ENCODE data around the gene TUBB3. TPM values are rescaled to one million over a fixed set of nuclear protein-coding genes. Genes with fewer than 3 reads are reported as not detected.

The TUBB3 gene
- total RNA-seq, 1 experiment from 2014 or later, result 164 TPM

GRCh38 chr16:89892055-89892630, 31.0 kb upstream of the TUBB3 start:
- no peak overlapping the region for H3K9ac ChIP-seq (ENCODE audit: extremely low read depth, insufficient read length, low read length)
- TF ChIP-seq, protein P1, sequence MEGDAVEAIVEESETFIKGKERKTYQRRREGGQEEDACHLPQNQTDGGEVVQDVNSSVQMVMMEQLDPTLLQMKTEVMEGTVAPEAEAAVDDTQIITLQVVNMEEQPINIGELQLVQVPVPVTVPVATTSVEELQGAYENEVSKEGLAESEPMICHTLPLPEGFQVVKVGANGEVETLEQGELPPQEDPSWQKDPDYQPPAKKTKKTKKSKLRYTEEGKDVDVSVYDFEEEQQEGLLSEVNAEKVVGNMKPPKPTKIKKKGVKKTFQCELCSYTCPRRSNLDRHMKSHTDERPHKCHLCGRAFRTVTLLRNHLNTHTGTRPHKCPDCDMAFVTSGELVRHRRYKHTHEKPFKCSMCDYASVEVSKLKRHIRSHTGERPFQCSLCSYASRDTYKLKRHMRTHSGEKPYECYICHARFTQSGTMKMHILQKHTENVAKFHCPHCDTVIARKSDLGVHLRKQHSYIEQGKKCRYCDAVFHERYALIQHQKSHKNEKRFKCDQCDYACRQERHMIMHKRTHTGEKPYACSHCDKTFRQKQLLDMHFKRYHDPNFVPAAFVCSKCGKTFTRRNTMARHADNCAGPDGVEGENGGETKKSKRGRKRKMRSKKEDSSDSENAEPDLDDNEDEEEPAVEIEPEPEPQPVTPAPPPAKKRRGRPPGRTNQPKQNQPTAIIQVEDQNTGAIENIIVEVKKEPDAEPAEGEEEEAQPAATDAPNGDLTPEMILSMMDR (conservative IDR thresholded peaks at IDR 0.05), result 0 out of 3 replicates have a peak, but pooled peaks have one; percentile 18
- Mint-ChIP-seq H3K4me1 (no peaks in the 10 kb centered on the region), H3K9me3 (no peaks in the 10 kb centered on the region), H3K27me3 (ENCODE audit: low read depth) (no peaks in the 10 kb centered on the region), H3K36me3 (ENCODE audit: insufficient read depth in 1 of 3, low read depth in 3 of 3) (peaks cover 22 to 65% (median 61%) of the 10 kb centered on the region in 3 experiments), H3K4me3 (no peak overlapping the region), H3K27ac (0 out of 7 replicates have a peak overlapping the region, but pooled peaks of 1 of the 3 experiments have one; percentile 18)
- no peak overlapping the region for H2BK12ac ChIP-seq (ENCODE audit: insufficient read length, low read depth, low read length)
- no CpG with 5 or more reads among the region's 18 CpGs for WGBS (ENCODE audit: extremely low coverage, insufficient read length, low lambda C conversion rate)
- H3K4ac ChIP-seq (ENCODE audit: low read depth, low read length), result no peak overlapping the region
- H3K18ac ChIP-seq (ENCODE audit: insufficient read length, low read depth, low read length), result no peak overlapping the region
- no peaks in the 10 kb centered on the region for H3K9me3 ChIP-seq (ENCODE audit: control insufficient read depth, low read depth, low read length)
- H3K14ac ChIP-seq (ENCODE audit: insufficient read depth, low read length), result no peak overlapping the region
- H2BK20ac ChIP-seq (ENCODE audit: low read depth, low read length, poor library complexity, severe bottlenecking), result no peak overlapping the region
- DNase-seq, result no peak
- no peaks in the 10 kb centered on the region for H3K4me1 ChIP-seq (ENCODE audit: insufficient read depth, low read length)
- no peaks in the 10 kb centered on the region for H3K23me2 ChIP-seq (ENCODE audit: insufficient read length, low read depth, low read length, poor library complexity, severe bottlenecking)
- no peak overlapping the region for H3K27ac ChIP-seq (ENCODE audit: insufficient read length, low read depth, low read length)
- no peaks in the 10 kb centered on the region for H3K79me2 ChIP-seq (ENCODE audit: insufficient read depth, low read length)
- H2BK120ac ChIP-seq (ENCODE audit: low read depth, low read length, poor library complexity, severe bottlenecking), result no peak overlapping the region
- H3K56ac ChIP-seq (ENCODE audit: insufficient read length, low read depth, low read length), result no peak overlapping the region
- H4K91ac ChIP-seq (ENCODE audit: insufficient read length, low read depth, low read length), result no peak overlapping the region
- H2BK5ac ChIP-seq (ENCODE audit: insufficient read length, low read length), result no peak overlapping the region
- no peak overlapping the region for H3K23ac ChIP-seq (ENCODE audit: insufficient read length, low read depth, low read length)
- no peak overlapping the region for H2BK15ac ChIP-seq (ENCODE audit: low read depth, low read length)
- no peak overlapping the region for H3K4me2 ChIP-seq (ENCODE audit: insufficient read depth, insufficient read length, low read length)
- H2AFZ ChIP-seq (ENCODE audit: low read length), result no peak overlapping the region
- H3K27me3 ChIP-seq (ENCODE audit: insufficient read depth, low read length), result no peaks in the 10 kb centered on the region
- H2AK5ac ChIP-seq (ENCODE audit: insufficient read length, low read length), result no peak overlapping the region
- H3K79me1 ChIP-seq (ENCODE audit: insufficient read depth, low read depth, low read length, poor library complexity, severe bottlenecking), result no peaks in the 10 kb centered on the region
- H4K5ac ChIP-seq (ENCODE audit: insufficient read length, low read depth, low read length), result no peak overlapping the region
- H3T11ph ChIP-seq (ENCODE audit: low read length), result no peak overlapping the region
- no peaks in the 10 kb centered on the region for H4K20me1 ChIP-seq (ENCODE audit: control insufficient read depth, insufficient read depth, insufficient read length)
- H4K8ac ChIP-seq (replicated peaks; ENCODE audit: insufficient read length, low read depth, low read length), result no peak overlapping the region
